H1 (cell line): ENCODE measurements around the gene MITF.

Experiments
- CBX5 ChIP-seq: fragments of 300-800, 300-1000 bp; sonication (generic); IDR thresholded peaks from 2 replicates; pipeline ENCODE4 v1.7.1; 2016; ENCODE audit warnings: antibody characterized with exemption, low read length, low read depth
- CEBPB ChIP-seq: IDR thresholded peaks from 2 replicates; pipeline ENCODE4 v1.6.1; 2012; ENCODE audit warnings: low read depth, low read length
- EGR1 ChIP-seq: IDR thresholded peaks from 2 replicates; pipeline ENCODE4 v1.6.1; 2011; ENCODE audit warnings: low read depth, low read length, borderline replicate concordance
- POLR2A ChIP-seq, 2 experiments: IDR thresholded peaks; 1 replicate in 1 of 2; 2 replicates in 1 of 2; pipeline ENCODE4 v1.6.1; 2011; ENCODE audit warnings: low read depth in 2 of 2, low read length in 2 of 2, mild to moderate bottlenecking in 2 of 2; ENCODE audit errors: control extremely low read depth in 1 of 2
- POLR2AphosphoS5 ChIP-seq: IDR thresholded peaks from 2 replicates; pipeline ENCODE4 v1.6.1; 2011; ENCODE audit warnings: low read depth, low read length
- POU5F1 ChIP-seq: IDR thresholded peaks from 2 replicates; pipeline ENCODE4 v1.6.1; 2011; ENCODE audit warnings: low read depth, mild to moderate bottlenecking, low read length, moderate library complexity
- SP1 ChIP-seq: IDR thresholded peaks from 2 replicates; pipeline ENCODE4 v1.6.1; 2011; ENCODE audit warnings: low read depth, low read length
- SRF ChIP-seq: IDR thresholded peaks from 2 replicates; pipeline ENCODE4 v1.6.1; 2011; ENCODE audit warnings: mild to moderate bottlenecking, low read depth, low read length, moderate library complexity
- YY1 ChIP-seq: IDR thresholded peaks from 2 replicates; pipeline ENCODE4 v1.6.1; 2011; ENCODE audit warnings: low read depth, mild to moderate bottlenecking, low read length
- TF ChIP-seq, protein P1 (sequence below), 3 experiments: IDR thresholded peaks; 1 replicate in 2 of 3; 2 replicates in 1 of 3; pipeline versions ENCODE4 v1.5.1 to v1.6.1; 2011; ENCODE audit warnings: low read length in 3 of 3, mild to moderate bottlenecking in 3 of 3, inconsistent platforms in 2 of 3, low read depth in 1 of 3, moderate library complexity in 1 of 3; ENCODE audit not compliant: insufficient read depth in 1 of 3; ENCODE audit errors: control extremely low read depth in 1 of 3
- TF ChIP-seq, protein P2 (sequence below): IDR thresholded peaks from 2 replicates; pipeline ENCODE4 v1.6.1; 2012; ENCODE audit warnings: inconsistent platforms

DNA sequence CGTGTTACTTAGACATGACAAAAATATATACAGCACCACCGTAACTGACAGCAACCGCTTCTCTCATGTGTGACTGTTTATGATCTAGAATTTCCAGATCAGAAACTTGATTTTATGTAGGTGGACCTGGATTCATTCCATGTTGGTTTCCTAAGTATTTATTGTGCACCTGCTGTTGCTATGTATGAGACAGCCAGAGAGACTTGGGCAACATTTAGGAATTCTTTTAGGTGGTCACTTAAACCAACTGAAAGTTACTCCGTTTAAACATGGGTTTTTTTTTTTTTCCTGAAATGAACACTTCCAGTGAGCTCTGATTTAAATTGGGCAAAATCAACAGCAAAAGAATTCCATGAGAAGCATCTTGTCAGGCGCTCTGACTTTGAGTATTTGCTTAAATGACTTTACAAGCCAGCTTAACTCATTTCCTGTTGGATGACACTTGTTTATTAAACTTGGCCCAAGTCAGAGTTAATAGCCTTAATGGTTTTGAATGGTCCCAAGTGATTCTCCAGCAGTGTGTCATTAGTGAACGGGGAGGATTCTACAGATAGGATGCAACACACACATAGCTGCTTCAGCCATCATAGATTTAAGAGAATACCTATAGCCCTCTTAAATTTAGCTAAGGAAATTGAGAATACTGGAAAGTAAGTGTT, 31.8 kb downstream of the MITF start:
- TF ChIP-seq, protein P1, sequence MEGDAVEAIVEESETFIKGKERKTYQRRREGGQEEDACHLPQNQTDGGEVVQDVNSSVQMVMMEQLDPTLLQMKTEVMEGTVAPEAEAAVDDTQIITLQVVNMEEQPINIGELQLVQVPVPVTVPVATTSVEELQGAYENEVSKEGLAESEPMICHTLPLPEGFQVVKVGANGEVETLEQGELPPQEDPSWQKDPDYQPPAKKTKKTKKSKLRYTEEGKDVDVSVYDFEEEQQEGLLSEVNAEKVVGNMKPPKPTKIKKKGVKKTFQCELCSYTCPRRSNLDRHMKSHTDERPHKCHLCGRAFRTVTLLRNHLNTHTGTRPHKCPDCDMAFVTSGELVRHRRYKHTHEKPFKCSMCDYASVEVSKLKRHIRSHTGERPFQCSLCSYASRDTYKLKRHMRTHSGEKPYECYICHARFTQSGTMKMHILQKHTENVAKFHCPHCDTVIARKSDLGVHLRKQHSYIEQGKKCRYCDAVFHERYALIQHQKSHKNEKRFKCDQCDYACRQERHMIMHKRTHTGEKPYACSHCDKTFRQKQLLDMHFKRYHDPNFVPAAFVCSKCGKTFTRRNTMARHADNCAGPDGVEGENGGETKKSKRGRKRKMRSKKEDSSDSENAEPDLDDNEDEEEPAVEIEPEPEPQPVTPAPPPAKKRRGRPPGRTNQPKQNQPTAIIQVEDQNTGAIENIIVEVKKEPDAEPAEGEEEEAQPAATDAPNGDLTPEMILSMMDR (IDR thresholded peaks at IDR 0.05; ENCODE audit: control extremely low read depth in 1 of 3, insufficient read depth in 1 of 3, low read depth in 1 of 3, low read length in 3 of 3), result no peak
- no peak for TF ChIP-seq SP1
- TF ChIP-seq YY1, result no peak
- no peak for TF ChIP-seq CBX5
- no peak for TF ChIP-seq POLR2A (IDR thresholded peaks at IDR 0.05; ENCODE audit: control extremely low read depth in 1 of 2, low read depth in 2 of 2, low read length in 2 of 2)
- no peak for TF ChIP-seq CEBPB
- no peak for TF ChIP-seq EGR1
- TF ChIP-seq POU5F1, result no peak
- TF ChIP-seq SRF, result no peak
- TF ChIP-seq, protein P2, sequence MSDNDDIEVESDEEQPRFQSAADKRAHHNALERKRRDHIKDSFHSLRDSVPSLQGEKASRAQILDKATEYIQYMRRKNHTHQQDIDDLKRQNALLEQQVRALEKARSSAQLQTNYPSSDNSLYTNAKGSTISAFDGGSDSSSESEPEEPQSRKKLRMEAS, result no peak
- no peak for TF ChIP-seq POLR2AphosphoS5
